HUDEP-2 (cell line): Measurements from ENCODE around the gene ZNF783.

Experiments
- DNase-seq, 76 experiments: peaks; one replicate each; lab custom pipeline; 2025; ENCODE audit not compliant: unreplicated experiment in 76 of 76; lab: John Stamatoyannopoulos, UW

Gene ZNF783

GRCh38 chr7:149280151-149280550, 18.2 kb downstream of the ZNF783 start:
- no peak for DNase-seq

- DNase-seq, result no peak
Measured at GRCh38 chr7:149280661-149281507, 18.9 kb downstream of the ZNF783 start.

- no peak for DNase-seq
Measured at GRCh38 chr7:149281508-149282330, 19.7 kb downstream of the ZNF783 start.

GRCh38 chr7:149282331-149282655, 20.3 kb downstream of the ZNF783 start:
- no peak for DNase-seq

- no peak for DNase-seq
Measured at GRCh38 chr7:149283321-149283720, 21.3 kb downstream of the ZNF783 start.

- DNase-seq, result no peak
Measured at GRCh38 chr7:149284343-149284742, 22.3 kb downstream of the ZNF783 start.

GRCh38 chr7:149284850-149285585, 23.0 kb downstream of the ZNF783 start:
- peak in 75 of 76 experiments; percentile 51 to 96 (median 91) for DNase-seq

GRCh38 chr7:149285603-149286002, 23.6 kb downstream of the ZNF783 start:
- peak in 11 of 76 experiments; percentile 3 to 52 (median 5) for DNase-seq

- no peak for DNase-seq
Measured at GRCh38 chr7:149286811-149287400, 24.9 kb downstream of the ZNF783 start.

- no peak for DNase-seq
Measured at GRCh38 chr7:149287622-149288021, 25.6 kb downstream of the ZNF783 start.

- no peak for DNase-seq
Measured at GRCh38 chr7:149289262-149289661, 27.3 kb downstream of the ZNF783 start.

- DNase-seq, result no peak
Measured at GRCh38 chr7:149289856-149290255, 27.9 kb downstream of the ZNF783 start.

GRCh38 chr7:149291036-149291780, 29.2 kb downstream of the ZNF783 start:
- DNase-seq, result no peak

GRCh38 chr7:149291781-149292461, 29.9 kb downstream of the ZNF783 start:
- DNase-seq, result no peak

GRCh38 chr7:149292462-149292823, 30.4 kb downstream of the ZNF783 start:
- DNase-seq, result no peak

- DNase-seq, result no peak
Measured at GRCh38 chr7:149293338-149293737, 31.3 kb downstream of the ZNF783 start.

- DNase-seq, result no peak
Measured at GRCh38 chr7:149293946-149294633, 32.1 kb downstream of the ZNF783 start.

- no peak for DNase-seq
Measured at GRCh38 chr7:149294634-149295480, 32.9 kb downstream of the ZNF783 start.
